HG03045 (cell line): Measurements from ENCODE around the gene TBC1D2B.

Source experiments
- ATAC-seq: cut with Tn5 transposase; IDR thresholded peaks from one replicate; pipeline ENCODE4 v1.9.1; 2021; ENCODE audit warnings: mild to moderate bottlenecking, moderate library complexity; ENCODE audit not compliant: unreplicated experiment

The TBC1D2B gene

DNA sequence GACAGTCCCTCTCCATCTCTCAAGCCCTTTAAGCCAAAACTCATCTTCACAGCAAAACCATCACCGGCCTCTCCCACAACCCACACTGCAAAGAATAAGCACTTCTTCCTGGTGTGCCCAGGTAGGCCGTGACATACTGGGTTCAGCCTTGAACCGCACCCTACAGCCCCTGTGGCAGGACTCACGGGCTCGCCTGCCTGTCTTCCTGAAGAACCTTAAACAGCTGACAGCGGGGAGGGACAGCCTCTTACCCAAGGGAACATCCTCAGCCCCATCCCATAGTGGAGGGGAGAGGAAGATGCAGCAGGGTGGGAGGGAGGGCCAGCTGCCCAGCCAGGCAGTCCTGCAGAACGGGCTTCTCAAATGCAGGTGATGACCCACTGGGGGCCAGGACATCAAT lies 40.2 kb downstream of the TBC1D2B start:
- ATAC-seq = no peak

DNA sequence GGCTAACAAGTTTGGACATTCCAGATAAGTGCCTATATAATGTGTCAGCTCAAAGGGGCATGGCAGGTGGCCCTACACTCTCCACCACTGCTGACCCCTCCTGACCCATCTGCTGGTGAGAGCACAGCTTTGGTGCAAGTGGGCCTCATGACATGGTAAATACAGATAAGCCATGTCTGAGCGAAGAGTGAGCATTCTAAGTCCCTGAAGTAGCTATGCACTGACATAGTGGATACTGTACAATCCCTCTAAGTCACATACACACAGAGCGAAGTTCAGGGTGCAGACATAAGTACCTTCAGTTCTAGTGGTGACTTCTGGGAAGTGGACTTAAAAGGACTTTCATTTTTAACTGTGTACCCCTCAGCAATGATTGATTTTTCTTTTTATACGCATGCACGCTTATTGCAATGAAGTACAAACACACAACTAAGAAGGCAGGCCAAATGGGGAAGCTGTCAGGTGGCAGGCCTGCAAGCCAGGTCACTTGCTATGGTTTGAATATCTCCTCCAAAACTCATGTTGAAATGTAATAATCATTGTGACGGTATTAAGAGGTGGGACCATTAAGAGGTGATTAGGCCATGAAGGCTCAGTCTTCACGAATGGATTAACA lies 41.5 kb downstream of the TBC1D2B start:
- ATAC-seq = no peak

DNA sequence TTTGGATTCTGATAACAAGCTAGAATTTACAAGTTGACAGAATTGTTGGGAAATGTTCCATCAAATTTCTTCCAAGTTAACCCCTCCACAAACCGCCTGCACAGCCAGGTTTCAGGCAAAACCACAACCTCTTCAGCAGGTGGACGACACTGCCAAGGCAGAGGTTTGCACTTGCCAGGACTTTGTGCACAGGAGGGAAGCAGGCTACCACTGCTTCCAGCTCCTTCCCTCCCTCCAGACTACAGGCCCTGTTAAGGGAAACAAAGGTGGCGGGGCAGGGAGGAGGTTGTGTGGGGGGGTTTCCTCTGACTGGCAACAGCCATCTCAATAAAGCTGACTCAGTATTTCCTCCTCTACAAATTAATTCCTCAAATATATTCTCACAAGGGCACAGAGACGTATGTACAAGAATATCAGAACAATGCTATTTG lies 42.2 kb downstream of the TBC1D2B start:
- ATAC-seq = no peak

DNA sequence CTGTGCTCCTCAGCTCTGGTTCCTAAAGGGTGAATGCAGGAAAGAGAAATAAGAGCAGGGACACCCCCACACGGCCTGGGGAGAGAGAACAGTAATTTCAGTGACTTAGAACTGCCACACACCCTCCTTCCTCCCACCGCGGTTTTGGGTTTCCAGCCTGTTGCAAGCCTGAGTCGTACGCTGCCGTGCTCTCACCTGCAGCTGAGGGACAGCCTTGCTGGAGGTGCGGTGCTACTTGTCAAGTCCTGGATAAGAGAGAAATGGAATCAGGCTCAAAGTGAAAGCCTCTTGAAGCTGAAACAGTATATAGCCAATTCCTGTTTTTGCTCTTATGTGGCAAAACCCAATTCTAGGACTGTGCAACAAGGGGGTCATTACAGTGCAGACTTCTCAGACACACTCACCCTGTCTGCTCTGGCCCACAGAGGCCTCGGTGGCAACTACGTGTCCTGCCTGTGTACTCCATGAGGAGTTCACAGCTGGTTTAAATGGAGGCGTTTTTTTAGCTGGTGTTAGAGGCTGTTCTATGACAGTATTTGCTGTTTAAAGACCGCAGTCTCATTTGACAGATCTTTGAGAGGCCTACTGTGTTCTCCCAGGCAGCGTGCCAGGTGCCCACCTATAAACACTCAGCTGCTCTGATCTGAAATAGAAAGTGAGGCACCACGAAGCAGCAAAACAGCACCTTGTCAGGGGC lies 42.9 kb downstream of the TBC1D2B start:
- ATAC-seq = peak; percentile 73

DNA sequence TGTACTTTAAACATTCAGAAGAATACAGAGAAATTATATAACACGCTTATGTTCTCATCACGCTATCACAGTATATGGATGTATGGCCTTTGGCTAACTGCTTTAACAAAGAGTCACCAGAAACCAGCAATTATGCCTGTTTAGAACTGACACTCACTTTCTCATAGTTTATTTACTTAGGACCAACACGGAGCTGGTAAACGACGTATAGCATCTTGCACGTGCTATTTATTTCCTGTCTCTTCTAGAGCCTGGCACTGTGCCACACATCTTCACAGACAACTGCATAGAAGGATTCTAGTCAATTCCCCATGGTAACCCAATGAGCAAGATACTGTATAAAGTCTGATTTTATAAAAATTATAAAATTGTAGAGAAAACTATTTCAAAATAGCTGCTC lies 43.6 kb downstream of the TBC1D2B start:
- no peak for ATAC-seq

DNA sequence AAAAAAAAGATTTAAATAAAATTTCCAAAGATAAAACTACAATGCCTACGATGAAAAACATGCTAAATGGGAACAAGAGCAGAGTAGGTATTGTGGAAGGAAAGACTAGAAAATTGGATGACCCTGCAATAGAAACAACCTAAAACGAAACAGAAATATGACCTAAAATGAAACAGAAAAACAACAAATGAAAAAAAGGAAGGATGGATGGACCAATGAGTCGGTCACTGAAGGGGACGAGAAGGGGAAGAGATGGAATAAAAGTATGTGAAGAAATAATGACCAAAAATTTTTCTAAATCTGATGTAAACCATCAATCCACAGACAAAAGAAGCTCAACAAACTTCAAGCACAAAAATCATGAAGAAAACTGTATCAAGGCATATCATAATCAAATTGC lies 44.8 kb downstream of the TBC1D2B start:
- ATAC-seq = no peak

DNA sequence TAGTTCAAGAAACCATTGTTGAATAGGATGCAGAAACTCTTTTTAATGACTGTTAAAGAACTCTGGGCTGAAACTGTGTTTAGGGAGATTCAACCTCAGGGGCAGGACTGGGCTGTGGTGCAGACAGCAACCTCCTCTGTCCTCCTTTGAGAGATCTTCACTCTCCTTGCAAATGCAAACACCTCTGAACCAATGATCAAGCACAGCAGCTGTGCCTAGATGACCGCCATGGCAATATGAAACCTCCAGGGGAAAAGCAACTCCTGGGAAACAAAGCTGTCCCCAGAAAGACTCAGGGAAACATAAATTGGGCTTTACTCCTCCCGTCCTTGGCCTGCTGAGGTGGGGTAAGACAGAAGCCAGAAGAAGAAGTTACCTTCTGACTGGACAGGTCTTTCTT lies 52.6 kb downstream of the TBC1D2B start:
- ATAC-seq = no peak

DNA sequence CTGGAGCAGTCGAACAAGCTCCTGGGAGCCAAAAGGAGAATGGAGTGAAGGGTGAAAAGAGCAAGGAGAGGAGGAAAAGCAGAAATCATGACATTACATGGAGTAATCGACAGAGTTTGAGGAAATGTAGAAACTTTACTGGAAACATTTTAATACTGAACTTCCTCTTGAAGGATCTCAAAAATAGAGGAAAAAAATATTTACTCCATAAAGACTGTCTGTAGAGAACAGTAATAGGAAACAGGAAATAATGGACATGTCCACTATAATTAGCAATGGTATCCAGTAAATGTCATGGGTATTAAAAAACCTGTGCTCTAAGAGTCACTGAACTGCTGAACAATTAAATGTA lies 53.0 kb downstream of the TBC1D2B start:
- no peak for ATAC-seq

DNA sequence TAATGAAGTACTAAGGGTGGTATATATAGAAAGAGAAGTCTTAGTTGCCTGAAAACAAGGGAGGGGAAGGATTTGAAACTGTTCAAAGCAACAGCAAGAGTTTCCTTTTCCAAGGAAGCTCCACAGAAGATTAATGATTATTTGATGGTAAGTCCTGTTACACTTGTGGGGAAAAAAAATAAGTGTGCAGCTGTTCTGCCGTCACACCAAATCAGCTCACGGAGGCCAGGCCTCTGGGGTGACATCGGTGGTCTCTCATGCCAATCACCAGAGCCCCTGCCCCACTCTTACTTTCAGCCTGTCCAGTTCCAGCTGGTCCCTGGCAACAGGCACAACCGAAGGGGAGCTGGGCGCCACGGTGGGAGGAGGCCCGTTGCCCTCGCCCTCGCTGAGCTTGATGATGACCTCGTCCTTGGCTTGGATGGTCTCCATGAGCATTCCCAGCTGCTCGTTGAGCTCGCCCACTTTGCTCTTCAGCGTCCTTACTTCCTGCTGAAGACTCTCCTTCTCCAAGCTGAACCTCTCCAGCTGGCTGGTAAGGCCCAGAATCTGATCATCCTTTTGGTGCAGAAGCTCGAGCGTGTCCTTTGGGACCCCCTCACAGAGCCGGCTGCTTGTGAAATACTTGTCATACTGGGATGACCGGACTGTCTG lies 53.5 kb downstream of the TBC1D2B start:
- no peak for ATAC-seq

DNA sequence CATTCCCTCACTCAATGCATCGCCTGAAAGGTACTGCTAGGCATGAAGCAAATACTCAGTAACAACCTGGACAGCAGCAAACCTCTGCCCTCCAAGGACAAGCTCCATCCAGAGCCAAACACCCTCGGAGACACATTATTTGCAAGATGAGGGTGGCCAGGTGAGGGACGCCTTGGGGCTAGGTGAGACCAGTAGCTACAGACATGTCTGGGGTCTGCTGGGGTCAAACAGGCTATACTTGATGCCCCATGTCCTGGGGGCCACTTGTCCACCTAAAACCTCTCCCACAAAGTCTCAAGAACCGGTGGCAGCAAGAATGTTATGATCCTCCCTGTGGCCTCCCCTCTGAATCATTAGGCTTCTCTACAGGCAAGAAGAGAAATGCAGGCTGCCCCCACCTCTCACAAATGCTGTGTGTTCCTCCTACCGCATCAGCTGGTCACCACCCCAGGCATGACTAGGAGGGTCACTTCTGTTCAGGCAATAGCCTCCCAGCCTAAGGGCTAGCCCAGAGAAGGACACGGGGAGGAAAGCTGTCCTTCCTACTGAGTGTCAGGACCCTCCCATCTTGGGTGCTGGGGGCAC lies 54.3 kb downstream of the TBC1D2B start:
- ATAC-seq = no peak

DNA sequence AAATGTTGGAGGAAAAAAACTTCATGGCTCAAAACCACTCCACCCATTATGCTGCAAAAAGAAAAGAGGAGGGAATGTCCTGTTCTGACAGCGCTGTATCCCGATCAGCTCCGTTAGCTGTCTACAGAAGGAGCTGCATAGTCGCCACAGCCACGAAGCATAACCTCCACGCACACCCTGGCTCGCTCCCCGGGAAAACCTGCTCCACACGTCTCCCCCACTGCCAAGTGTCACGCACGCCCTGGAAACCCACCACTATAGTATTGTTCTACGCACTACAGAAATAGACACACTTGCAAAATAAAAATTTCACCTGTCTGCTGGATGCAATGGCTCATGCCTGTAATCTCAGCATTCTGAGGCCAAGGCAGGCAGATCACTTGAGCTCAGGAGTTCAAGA lies 55.8 kb downstream of the TBC1D2B start:
- no peak for ATAC-seq

DNA sequence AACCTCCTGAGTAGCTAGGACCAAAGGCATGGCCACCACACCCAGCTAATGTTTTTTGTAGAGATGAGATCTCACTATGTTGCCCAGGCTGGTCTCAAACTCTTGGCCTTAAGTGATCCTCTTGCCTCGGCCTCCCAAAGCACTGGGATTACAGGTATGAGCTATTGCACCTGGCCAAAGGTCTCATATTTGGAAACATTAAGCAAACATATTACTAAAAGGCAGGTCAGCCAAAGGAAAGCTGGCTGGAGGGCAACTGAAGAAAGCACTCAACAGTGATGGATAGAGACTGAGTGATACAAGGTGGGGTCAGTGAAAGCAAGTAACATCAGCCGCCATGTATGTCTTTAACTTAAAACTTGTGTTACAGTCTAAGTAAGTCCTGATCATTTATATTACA lies 57.5 kb downstream of the TBC1D2B start:
- no peak for ATAC-seq

DNA sequence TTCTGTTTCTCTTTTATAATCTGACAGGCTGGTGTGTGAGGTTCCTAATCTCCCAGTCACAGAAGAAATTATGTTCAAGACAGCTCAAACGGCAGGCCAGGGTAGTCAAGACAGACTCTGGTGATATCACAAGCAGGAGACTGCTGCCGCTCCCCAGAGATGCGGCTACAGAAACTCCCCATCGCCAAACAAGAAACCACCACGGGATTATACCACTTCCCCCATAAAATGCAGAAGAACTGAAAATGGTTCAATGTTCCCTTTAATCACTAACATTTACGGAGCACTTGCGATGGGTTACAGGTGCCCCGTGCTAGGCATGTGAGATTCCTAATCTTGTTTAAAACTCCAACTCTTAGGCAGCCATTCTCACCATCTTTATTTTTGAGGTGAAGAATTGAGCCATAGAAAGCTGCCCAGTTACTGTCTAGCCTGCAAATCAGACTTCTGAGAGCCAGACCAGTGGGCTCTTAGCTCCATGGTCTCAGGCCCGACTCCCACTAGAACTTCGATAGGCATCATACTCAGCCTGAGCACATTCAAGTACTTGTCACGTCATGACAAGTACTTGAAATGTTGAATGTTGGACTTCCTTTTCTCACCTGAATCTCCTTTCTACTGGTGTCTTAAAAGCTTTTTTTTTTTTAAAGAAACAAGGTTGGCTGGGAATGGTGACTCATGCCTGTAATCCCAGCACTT lies 58.4 kb downstream of the TBC1D2B start:
- ATAC-seq = no peak

DNA sequence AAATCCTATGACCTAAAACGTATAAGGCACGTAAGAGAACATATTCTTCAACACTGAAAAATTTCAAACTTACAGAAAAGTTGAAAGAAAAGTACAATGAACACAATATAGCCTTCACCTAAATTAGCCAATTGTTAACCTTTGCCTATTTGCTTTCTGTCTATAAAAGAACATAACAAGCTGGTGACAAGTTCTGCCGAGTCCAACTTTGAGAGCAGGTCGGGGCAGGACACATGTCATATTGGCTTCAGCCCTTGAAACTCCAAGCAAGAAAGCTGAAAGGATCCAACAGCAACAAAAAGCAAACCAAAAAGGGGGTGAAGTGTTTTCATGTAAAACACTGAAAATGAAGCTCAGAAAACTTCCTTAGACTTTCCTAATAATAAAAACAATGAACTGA lies 59.1 kb downstream of the TBC1D2B start:
- no peak for ATAC-seq

DNA sequence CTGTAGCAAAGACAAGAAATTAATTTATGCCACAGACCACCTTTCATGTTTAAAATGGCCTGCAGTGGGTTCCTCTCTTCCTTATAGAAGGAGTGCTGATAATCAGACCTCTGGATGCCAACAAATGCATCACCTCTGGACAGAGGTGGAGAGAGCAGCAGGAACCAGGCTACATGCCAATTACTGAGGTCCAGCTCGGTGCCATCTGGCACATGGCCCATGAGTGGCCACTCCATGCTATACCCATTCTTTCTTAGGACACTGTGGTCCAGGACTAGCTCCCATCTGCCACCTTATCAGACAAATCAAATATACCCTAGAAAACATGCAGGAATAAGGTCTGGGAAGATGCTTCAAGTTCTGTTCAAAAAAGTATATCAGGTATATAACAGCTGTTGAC lies 60.7 kb downstream of the TBC1D2B start:
- ATAC-seq = no peak

DNA sequence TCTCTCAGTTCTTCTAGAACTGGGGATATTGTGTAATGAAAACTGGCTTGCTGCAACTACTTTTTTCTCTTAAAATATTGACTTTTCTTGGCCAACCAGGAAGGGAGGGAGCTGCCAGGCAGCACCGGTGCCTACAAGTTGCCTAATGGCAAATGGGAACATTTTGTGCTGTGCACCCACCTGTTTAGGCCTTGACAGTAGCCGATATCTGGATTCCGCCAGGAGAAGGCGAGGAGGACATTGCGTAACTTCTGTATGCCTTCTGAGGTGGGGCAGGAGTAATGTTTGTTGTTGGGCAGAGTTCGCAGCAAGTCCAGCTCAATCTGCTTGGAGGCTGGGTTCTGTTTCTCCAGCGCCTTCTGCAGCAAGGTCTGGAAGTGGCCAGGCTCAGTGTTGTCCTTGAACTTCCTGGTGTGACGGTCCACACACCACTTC lies 64.9 kb downstream of the TBC1D2B start:
- no peak for ATAC-seq

DNA sequence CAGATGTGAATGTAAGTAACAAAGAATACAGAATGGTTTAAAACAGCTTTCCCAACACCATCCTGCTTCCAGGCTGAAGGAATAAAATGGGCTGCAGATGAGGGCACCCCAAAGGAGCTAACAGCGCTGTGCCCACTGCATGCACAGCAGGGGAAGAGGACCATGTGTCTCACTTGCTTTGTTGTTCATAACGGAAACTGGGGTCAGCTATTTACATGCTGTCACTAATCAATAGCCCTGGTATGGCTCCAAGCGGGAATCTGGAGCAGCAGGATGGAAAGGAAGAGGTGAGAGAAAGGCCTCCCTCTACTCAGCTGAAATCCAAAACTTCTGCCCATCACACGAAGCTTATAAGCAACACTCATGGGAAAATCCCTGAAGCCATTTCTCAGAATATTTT lies 67.4 kb downstream of the TBC1D2B start:
- ATAC-seq = no peak

DNA sequence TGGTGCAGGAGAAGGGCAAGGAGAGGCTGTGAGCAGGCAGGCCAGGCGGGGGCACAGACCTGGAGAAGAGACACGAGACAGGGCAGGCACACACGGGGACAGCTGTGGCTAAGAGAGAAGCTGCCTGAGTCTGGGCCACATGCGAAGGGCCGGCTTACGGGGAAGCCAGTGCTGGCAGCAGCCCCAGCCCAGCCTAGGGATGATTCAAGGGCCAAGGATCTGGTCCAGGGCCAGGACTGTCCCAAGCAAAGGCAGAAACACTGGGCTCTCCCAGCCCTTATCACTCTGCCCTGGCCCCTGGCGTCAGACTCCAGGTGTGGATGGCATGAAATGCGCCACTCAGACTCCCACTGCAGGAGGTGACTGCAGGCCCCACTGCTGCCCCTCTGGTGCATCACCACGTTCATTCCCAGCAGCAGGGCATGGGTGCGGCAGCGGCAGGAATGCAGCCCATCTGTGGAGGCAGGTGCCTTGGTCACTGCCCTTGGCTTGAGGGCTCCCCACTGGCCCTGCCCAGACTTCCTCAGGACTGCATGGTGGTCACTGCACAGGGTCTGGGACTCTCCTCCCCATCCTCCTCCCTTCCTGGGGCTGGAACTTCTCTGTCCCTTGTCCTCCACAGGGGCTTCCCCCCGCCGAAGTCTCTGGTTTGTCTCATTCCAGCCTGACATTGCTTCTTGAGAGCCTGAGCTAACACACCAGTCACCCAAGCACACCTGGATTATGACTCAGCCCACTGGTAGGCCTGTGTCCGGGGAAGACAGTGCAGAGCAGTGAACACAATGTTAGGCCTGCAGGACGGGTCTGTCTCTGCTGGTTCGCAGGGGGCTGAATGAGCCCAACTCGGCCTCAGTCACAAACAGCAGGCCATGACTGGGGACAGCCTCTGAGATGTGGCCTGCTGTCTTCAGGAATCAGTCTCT lies 69.3 kb downstream of the TBC1D2B start:
- no peak for ATAC-seq

DNA sequence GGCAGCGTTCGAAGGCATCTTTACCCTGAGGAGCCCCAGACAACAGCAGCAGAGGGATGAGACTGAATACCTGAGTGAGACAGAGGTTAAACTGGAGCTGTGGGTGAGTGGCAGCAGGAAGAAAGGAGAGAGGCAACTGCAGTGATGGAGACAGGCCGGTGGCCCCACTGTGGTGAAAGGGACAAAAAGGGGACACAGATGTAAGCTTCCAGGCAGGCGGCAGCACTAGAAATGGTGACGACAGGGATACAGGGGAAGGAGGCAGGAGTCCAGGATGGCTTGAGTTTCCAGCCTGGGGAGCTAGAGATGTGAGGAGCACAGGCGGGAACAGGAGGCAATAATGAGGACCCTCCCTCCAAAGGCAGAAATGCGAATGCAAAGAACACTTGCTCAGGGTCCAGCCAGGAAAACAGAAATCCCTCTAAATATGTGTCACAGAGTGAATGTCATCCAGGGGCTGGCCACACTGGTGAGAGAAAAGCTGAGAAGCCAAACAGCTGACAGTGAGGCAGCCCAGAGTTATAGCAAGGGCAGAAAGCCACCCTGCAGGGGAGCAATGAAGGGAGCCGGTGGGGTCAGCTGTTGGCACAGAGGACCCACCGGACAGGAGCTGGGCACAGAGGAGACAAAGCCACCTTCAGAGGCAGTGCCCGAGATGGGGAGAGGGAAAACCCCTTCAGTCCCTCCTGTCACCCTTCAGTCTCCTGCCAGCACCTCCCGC lies 70.1 kb downstream of the TBC1D2B start:
- no peak for ATAC-seq
